ACC112 (cell line): ENCODE data around the gene HACE1.
"Not testable (repeated sequence)": the region's sequence is repeated elsewhere in the genome, so short reads cannot be mapped to it uniquely, and the experiment has no call there.

ENCODE experiments used
- H2AFZ ChIP-seq: fragments of 200-600 bp; sonication (generic); one replicate; pipeline ENCODE4 v1.6.0; 2017; ENCODE audit warnings: antibody characterized with exemption, low read length; ENCODE audit not compliant: unreplicated experiment
- H3K27ac ChIP-seq: fragments of 200-600 bp; sonication (generic); 2 replicates; pipeline ENCODE4 v1.5.1; 2014; ENCODE audit warnings: low read depth, mild to moderate bottlenecking, antibody characterized with exemption, low read length, moderate library complexity
- H3K27me3 ChIP-seq: fragments of 200-600 bp; sonication (generic); 2 replicates; pipeline ENCODE4 v1.6.1; 2014; ENCODE audit warnings: mild to moderate bottlenecking, antibody characterized with exemption, low read length, moderate library complexity, mixed read lengths; ENCODE audit not compliant: insufficient read depth
- H3K36me3 ChIP-seq: fragments of 200-600 bp; sonication (generic); 2 replicates; pipeline ENCODE4 v1.6.1; 2016; ENCODE audit warnings: mild to moderate bottlenecking, antibody characterized with exemption, low read length, moderate library complexity, mixed read lengths; ENCODE audit not compliant: insufficient read depth
- H3K4me1 ChIP-seq: fragments of 200-600 bp; sonication (generic); one replicate; pipeline ENCODE4 v1.6.1; 2016; ENCODE audit warnings: low read length, mixed read lengths; ENCODE audit not compliant: insufficient read depth, unreplicated experiment, control insufficient read depth
- H3K4me3 ChIP-seq: fragments of 200-600 bp; sonication (generic); 2 replicates; pipeline ENCODE4 v1.5.1; 2014; ENCODE audit warnings: mild to moderate bottlenecking, low read depth, low read length
- H3K79me2 ChIP-seq: fragments of 200-600 bp; sonication (generic); one replicate; pipeline ENCODE4 v1.6.0; 2016; ENCODE audit warnings: low read length; ENCODE audit not compliant: control insufficient read depth, unreplicated experiment, insufficient read depth

HACE1 gene

DNA sequence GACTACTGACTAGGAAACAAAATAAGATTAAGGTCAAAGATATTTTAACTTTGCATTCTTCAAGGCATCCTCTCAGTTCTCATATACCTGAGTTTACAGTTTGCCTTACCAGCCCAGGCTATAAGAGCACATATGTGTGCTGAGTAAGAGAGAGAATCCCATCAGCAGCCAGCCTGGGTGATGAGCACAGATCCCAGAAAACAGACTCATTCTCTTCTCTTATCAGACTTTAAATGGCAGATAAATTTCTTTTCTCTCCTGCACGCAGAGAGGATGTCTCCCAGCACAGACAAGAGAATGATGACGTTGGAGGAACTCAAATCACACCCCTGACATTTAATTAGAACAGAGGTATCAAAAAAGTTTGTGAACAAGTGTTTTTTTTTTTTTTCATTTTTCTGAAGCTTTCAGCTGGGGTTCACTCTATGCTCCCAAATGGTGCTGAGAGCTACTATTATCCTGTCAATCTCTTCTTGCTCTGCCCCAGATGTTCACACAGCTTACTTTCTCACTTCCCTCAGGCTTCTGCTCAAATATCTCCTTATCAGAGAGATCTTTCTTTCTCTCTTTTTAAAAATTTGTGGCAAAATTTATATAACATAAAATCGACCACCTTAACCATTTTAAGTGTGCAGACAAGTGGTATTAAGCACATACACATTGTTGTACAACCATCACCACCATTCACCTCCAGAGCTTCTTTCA lies 22.4 kb upstream of the HACE1 start:
- Histone ChIP-seq H2AFZ (no peak overlapping the region), H3K27me3 (peaks cover 53% of the 10 kb centered on the region), H3K27ac (no peak overlapping the region), H3K79me2 (no peaks in the 10 kb centered on the region), H3K4me1 (no peaks in the 10 kb centered on the region), H3K36me3 (no peaks in the 10 kb centered on the region), H3K4me3 (no peak overlapping the region)

DNA sequence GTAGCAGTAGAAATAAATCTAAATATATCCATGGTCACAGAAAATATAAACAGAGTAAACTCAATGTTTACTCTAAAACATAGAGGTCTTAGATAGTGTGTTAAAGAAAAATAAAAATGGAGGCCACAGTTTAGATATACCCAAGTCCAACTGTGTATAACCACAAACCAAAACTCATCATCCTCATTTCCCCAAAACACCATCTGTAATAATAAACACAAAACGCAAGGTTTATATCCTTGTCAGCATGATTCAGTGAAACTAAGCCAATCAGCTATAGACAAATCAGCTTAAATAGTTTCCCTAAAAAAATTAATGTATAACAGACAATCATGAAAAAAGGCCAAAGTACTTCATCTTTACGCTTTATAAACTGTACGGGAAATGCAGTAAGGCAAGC lies 2.7 kb upstream of the HACE1 start:
- Histone ChIP-seq H3K27ac (no peak overlapping the region), H2AFZ (no peak overlapping the region), H3K4me1 (peaks cover 8% of the 10 kb centered on the region), H3K27me3 (peaks cover 8% of the 10 kb centered on the region), H3K79me2 (peaks cover 12% of the 10 kb centered on the region), H3K36me3 (no peaks in the 10 kb centered on the region), H3K4me3 (no peak overlapping the region)

DNA sequence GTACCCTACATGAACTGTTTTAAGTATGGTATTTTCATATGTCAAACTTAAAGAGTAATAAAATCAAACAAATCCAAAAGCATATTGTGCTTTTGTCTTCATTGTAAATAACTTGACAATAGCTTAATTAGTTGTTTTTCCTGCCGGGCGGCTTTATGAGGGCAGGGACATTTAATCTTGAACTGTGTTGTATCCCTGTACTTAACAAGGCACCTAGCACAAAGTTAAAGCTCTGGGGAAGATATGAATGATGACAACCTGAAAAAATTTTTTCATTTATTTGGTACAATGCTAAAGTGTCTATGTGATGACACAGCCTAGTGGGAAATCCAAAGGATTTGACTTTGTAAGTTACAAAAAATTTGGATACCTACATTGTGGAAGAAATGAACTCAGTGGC lies 502 bp upstream of the HACE1 start:
- H3K27ac ChIP-seq, result no peak overlapping the region
- H3K36me3 ChIP-seq, result no peaks in the 10 kb centered on the region
- H3K27me3 ChIP-seq, result no peaks in the 10 kb centered on the region
- peaks cover 13% of the 10 kb centered on the region for H3K4me1 ChIP-seq
- H2AFZ ChIP-seq, result peak overlapping the region; percentile 98
- H3K4me3 ChIP-seq, result peak overlapping the region; percentile 95
- peaks cover 15% of the 10 kb centered on the region for H3K79me2 ChIP-seq

DNA sequence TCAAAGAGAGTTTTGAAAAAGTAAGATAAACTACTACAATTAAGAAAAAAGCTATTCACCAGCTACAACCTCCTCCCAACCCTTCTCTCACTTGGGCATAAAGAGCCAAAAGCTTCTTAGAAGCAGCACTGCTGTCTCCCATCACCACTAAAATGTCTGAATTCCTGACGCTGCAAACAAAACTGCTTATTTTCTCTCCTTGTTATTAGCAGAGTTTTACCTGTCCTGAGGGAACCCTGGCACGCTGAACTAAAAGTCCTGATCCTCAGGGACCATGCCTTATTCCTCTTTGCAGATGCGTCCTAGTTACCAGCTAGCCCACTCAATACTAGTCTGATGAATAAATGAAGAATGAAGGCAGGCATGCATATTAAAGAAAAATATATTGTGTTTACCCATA lies 1.1 kb downstream of the HACE1 start:
- Histone ChIP-seq H3K79me2 (peaks cover 15% of the 10 kb centered on the region), H3K4me3 (peak overlapping the region; percentile 95), H3K27me3 (no peaks in the 10 kb centered on the region), H3K36me3 (no peaks in the 10 kb centered on the region), H3K4me1 (peaks cover 13% of the 10 kb centered on the region), H2AFZ (peak overlapping the region; percentile 91), H3K27ac (no peak overlapping the region)

DNA sequence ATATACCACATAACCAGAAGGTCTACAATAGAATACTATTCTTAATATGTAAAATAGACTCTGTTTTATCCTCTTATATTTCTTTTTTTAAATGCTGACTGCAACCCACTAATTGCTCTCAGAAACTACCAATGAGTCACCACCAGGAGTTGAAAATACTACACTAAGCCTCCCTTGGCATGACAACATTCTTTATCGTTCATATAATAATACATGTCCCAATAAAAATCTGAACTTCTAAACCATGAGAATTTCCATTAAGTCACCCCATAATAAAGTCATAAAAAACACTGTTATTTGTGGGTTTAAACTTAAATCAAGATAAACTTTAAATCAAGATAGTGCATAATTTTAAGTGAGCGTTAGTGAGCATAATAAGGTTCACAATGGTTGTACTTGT lies 4.2 kb downstream of the HACE1 start:
- H3K4me3 ChIP-seq, result no peak overlapping the region
- H3K79me2 ChIP-seq, result peaks cover 15% of the 10 kb centered on the region
- peaks cover 13% of the 10 kb centered on the region for H3K4me1 ChIP-seq

DNA sequence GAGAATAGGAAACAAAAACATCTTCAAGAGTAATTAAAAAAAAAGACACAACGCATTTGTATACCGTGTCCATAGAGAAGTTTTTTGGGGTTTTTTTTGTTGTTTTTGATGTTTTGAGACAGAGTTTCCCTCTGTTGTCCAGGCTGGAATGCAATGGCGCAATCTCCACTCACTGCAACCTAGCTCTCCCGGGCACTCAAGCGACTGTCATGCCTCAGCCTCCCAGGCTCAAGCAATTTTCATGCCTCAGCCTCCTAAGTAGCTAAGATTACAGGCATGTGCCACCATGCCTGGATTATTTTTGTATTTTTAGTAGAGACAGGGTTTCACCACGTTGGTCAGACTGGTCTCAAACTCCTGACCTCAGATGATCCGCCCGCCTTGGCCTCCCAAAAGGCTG lies 12.0 kb downstream of the HACE1 start:
- H3K27me3 ChIP-seq, H3K27ac ChIP-seq, H2AFZ ChIP-seq, H3K79me2 ChIP-seq, H3K4me1 ChIP-seq, H3K4me3 ChIP-seq: not testable (repeated sequence)
- H3K36me3 ChIP-seq, result peaks cover 15% of the 10 kb centered on the region; the same call in 1 of the 2 replicates

More for the DNA sequence above, 4.2 kb downstream of the HACE1 start:
- Histone ChIP-seq H3K27ac (no peak overlapping the region), H3K27me3 (no peaks in the 10 kb centered on the region), H2AFZ (no peak overlapping the region), H3K36me3 (no peaks in the 10 kb centered on the region)

DNA sequence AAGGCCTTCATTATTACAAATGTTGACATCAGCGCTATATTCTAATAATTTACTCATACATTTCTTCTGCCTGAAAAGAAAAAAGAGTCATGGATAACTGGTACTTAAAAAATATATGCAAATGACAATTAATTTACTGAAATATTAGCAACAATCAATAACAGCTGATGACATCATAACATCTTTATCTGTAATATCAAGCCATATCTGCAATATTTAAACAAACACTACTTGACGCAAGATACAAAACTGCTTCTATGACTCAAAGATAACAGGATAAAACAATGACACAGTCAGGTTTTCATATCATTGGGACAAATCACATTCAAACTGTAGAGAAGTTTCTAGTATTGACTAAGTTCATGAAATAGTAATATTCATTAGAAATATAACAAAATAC lies 16.5 kb downstream of the HACE1 start:
- H3K4me3 ChIP-seq, result no peak overlapping the region
- H3K4me1 ChIP-seq, result no peaks in the 10 kb centered on the region
- H2AFZ ChIP-seq, result no peak overlapping the region
- no peak overlapping the region for H3K27ac ChIP-seq
- H3K79me2 ChIP-seq, result no peaks in the 10 kb centered on the region
- no peaks in the 10 kb centered on the region for H3K27me3 ChIP-seq
- peaks cover 14% of the 10 kb centered on the region for H3K36me3 ChIP-seq

DNA sequence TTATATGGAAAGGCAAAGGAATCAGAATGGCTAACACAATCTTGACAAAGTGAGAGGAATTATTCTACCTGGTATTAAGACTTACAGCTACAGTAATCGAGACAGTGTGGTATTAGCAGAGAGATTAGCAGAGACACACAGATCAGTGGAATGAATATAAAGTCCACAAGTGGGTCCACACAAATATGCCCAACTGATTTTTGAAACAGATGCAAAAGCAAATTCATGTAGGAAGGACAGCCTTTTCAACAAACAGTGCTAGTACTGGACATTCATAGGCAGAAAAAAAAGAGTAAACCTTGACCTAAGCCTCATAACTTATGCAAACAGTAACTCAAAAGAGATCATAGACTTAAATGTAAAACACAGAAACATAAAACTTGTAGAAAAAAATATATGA lies 22.6 kb downstream of the HACE1 start:
- no peak overlapping the region for H3K27ac ChIP-seq
- no peak overlapping the region for H2AFZ ChIP-seq
- 0 out of 2 replicates have a peak, but pooled peaks cover 5% of the 10 kb centered on the region for H3K36me3 ChIP-seq
- H3K4me1 ChIP-seq, result no peaks in the 10 kb centered on the region
- H3K27me3 ChIP-seq, result no peaks in the 10 kb centered on the region
- no peak overlapping the region for H3K4me3 ChIP-seq
- H3K79me2 ChIP-seq, result no peaks in the 10 kb centered on the region

DNA sequence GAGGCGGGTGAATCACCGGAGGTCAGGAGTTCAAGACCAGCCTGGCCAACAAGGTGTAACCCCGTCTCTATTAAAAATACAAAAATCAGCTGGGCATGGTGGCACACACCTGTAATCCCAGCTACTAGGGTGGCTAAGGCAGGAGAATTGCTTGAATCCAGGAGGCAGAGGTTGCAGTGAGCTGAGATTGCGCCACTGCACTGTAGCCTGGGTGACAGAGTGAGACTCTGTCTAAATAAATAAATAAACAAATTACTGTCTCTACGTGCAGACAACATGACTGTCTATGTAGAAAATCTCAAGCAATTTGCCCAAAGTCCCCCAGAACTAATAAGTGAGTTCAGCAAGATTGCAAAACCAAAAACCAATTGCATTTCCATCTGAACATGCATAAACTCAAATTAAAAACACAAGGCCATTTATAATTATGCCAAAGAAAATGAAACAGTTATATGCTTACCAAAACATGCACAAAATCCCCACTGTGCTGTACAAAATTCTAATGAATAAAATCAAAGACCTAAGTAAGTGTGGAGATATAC lies 23.2 kb downstream of the HACE1 start:
- H3K27ac ChIP-seq, H3K79me2 ChIP-seq, H3K4me3 ChIP-seq, H3K27me3 ChIP-seq, H2AFZ ChIP-seq, H3K36me3 ChIP-seq, H3K4me1 ChIP-seq: not testable (repeated sequence)

DNA sequence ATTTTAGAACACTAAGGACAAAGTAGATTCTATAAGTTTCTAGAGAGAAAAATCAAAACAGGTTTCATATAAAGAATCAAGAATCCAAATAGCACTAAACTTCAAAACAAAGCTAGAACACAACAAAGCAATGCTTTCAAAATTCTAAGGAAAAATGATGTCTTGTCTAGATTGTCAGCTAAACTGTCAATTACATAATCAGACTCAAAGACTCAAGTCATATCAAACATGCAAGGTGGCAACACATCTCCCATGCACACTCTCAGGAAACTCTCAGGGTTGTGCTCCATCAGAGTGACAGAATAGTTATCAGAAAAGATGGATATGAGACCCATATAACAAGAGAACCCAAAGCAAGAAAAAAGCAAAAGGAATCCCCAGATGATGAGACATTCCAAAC lies 23.9 kb downstream of the HACE1 start:
- Histone ChIP-seq H3K79me2 (no peaks in the 10 kb centered on the region), H3K4me1 (no peaks in the 10 kb centered on the region), H3K4me3 (no peak overlapping the region), H3K36me3 (0 out of 2 replicates have a peak, but pooled peaks cover 5% of the 10 kb centered on the region), H3K27me3 (no peaks in the 10 kb centered on the region), H3K27ac (no peak overlapping the region), H2AFZ (no peak overlapping the region)
